Astrocyte (in vitro differentiated cells and primary cell): ENCODE results near the gene NOS1AP. TPM values are rescaled to one million over a fixed set of nuclear protein-coding genes. Genes with fewer than 3 reads are reported as not detected.

Experiments
- DNase-seq: peaks from one replicate; pipeline ENCODE4 v3.0.0-alpha.2; 2010; ENCODE audit warnings: low read depth
- FAIRE-seq: peaks from 2 replicates; lab custom pipeline; 2011; peaks lifted over from hg19 to GRCh38; lab: Jason Lieb, UNC
- H2AFZ ChIP-seq: 2 replicates; pipeline ENCODE4 v1.6.0; 2012; ENCODE audit warnings: low read depth, low read length, inconsistent platforms
- H3K27ac ChIP-seq: 2 replicates; pipeline ENCODE4 v1.5.1; 2011; ENCODE audit warnings: low read depth, low read length, inconsistent platforms
- H3K27me3 ChIP-seq: 2 replicates; pipeline ENCODE4 v1.6.0; 2011; ENCODE audit warnings: low read length, inconsistent platforms; ENCODE audit not compliant: insufficient read depth
- H3K36me3 ChIP-seq: 2 replicates; pipeline ENCODE4 v1.5.1; 2011; ENCODE audit warnings: low read length, inconsistent platforms; ENCODE audit not compliant: insufficient read depth
- H3K4me1 ChIP-seq: 2 replicates; pipeline ENCODE4 v1.5.1; 2011; ENCODE audit warnings: low read length, inconsistent platforms; ENCODE audit not compliant: insufficient read depth
- H3K4me2 ChIP-seq: 2 replicates; pipeline ENCODE4 v1.6.0; 2012; ENCODE audit warnings: low read length, inconsistent platforms
- H3K4me3 ChIP-seq: 2 replicates; pipeline ENCODE4 v1.5.1; 2011; ENCODE audit warnings: low read depth, mild to moderate bottlenecking, low read length, inconsistent platforms; ENCODE audit not compliant: insufficient read depth
- H3K79me2 ChIP-seq: 2 replicates; pipeline ENCODE4 v1.6.0; 2012; ENCODE audit warnings: mild to moderate bottlenecking, low read length, inconsistent platforms; ENCODE audit not compliant: insufficient read depth
- H3K9ac ChIP-seq: 2 replicates; pipeline ENCODE4 v1.6.0; 2012; ENCODE audit warnings: mild to moderate bottlenecking, low read length, inconsistent platforms
- H3K9me3 ChIP-seq: 2 replicates; pipeline ENCODE4 v1.5.1; 2012; ENCODE audit warnings: low read depth, mild to moderate bottlenecking, low read length, inconsistent platforms; ENCODE audit not compliant: insufficient read depth
- H4K20me1 ChIP-seq: 2 replicates; pipeline ENCODE4 v1.6.0; 2012; ENCODE audit warnings: low read length, inconsistent platforms; ENCODE audit not compliant: insufficient read depth
- H3K27ac Mint-ChIP-seq: one replicate; pipeline ENCODE4 v1.8.0; 2021; ENCODE audit warnings: mild to moderate bottlenecking, mixed read lengths; ENCODE audit not compliant: unreplicated experiment
- H3K27me3 Mint-ChIP-seq: one replicate; pipeline ENCODE4 v1.8.0; 2021; ENCODE audit warnings: low read depth, mixed read lengths; ENCODE audit not compliant: unreplicated experiment
- H3K36me3 Mint-ChIP-seq: one replicate; pipeline ENCODE4 v1.8.0; 2021; ENCODE audit warnings: low read depth, mixed read lengths; ENCODE audit not compliant: unreplicated experiment
- H3K4me1 Mint-ChIP-seq: one replicate; pipeline ENCODE4 v1.8.0; 2021; ENCODE audit warnings: low read depth, mixed read lengths; ENCODE audit not compliant: unreplicated experiment
- H3K4me3 Mint-ChIP-seq: one replicate; pipeline ENCODE4 v1.8.0; 2021; ENCODE audit warnings: mild to moderate bottlenecking, moderate library complexity, mixed read lengths; ENCODE audit not compliant: unreplicated experiment
- H3K9me3 Mint-ChIP-seq: one replicate; pipeline ENCODE4 v1.8.0; 2021; ENCODE audit warnings: mild to moderate bottlenecking, mixed read lengths; ENCODE audit not compliant: unreplicated experiment
- EZH2 ChIP-seq: IDR thresholded peaks from 2 replicates; pipeline ENCODE4 v1.6.1; 2012; ENCODE audit warnings: mild to moderate bottlenecking, low read length, inconsistent platforms; ENCODE audit not compliant: insufficient read depth
- total RNA-seq: library from RNA; stranded (reverse); gene quantifications from 2 replicates; pipeline ENCODE4 v1.2.1, GENCODE V29; 2021
- TF ChIP-seq, protein P1 (sequence below): IDR thresholded peaks from 2 replicates; pipeline ENCODE4 v1.5.1; 2011; ENCODE audit warnings: low read depth, mild to moderate bottlenecking, inconsistent platforms, low read length, moderate library complexity; ENCODE audit not compliant: insufficient read depth

Gene NOS1AP
- total RNA-seq, 1 donor from 2014 or later: 1.2 TPM

DNA sequence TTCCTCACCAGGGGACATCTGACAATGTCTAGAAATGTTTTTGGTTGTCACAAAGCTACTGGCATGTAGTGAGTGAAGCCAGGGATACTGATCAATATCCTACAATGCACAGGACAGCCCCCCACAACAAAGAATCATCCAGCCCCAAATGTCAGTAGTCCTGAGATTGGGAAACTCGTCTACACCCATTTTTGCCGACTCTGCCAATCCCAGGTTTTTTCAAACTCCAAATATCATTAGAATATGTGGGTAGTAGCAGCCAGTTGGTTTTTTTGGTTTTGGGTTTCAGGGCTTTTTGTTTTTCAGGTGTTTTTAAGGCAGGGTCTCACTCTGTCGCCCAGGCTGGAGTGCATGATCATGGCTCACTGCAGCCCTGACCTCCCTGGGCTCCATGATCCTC is 301.2 kb downstream of the NOS1AP start:
- Histone ChIP-seq H3K4me1 (peaks cover 20% of the 10 kb centered on the region), H4K20me1 (no peaks in the 10 kb centered on the region), H3K27me3 (no peaks in the 10 kb centered on the region), H3K9ac (no peak overlapping the region), H3K79me2 (no peaks in the 10 kb centered on the region), H3K36me3 (no peaks in the 10 kb centered on the region), H2AFZ (no peak overlapping the region), H3K9me3 (no peaks in the 10 kb centered on the region), H3K4me3 (no peak overlapping the region), H3K4me2 (no peak overlapping the region), H3K27ac (no peak overlapping the region)
- no peak for TF ChIP-seq EZH2
- TF ChIP-seq, protein P1, sequence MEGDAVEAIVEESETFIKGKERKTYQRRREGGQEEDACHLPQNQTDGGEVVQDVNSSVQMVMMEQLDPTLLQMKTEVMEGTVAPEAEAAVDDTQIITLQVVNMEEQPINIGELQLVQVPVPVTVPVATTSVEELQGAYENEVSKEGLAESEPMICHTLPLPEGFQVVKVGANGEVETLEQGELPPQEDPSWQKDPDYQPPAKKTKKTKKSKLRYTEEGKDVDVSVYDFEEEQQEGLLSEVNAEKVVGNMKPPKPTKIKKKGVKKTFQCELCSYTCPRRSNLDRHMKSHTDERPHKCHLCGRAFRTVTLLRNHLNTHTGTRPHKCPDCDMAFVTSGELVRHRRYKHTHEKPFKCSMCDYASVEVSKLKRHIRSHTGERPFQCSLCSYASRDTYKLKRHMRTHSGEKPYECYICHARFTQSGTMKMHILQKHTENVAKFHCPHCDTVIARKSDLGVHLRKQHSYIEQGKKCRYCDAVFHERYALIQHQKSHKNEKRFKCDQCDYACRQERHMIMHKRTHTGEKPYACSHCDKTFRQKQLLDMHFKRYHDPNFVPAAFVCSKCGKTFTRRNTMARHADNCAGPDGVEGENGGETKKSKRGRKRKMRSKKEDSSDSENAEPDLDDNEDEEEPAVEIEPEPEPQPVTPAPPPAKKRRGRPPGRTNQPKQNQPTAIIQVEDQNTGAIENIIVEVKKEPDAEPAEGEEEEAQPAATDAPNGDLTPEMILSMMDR: no peak
- no peaks in the 10 kb centered on the region for H3K9me3 Mint-ChIP-seq
- H3K4me1 Mint-ChIP-seq: peaks cover 19% of the 10 kb centered on the region
- H3K36me3 Mint-ChIP-seq: peaks cover 2% of the 10 kb centered on the region
- no peak overlapping the region for H3K27ac Mint-ChIP-seq
- DNase-seq: no peak
- FAIRE-seq: no peak
- H3K4me3 Mint-ChIP-seq: no peak overlapping the region
- H3K27me3 Mint-ChIP-seq: peaks cover 4% of the 10 kb centered on the region

DNA sequence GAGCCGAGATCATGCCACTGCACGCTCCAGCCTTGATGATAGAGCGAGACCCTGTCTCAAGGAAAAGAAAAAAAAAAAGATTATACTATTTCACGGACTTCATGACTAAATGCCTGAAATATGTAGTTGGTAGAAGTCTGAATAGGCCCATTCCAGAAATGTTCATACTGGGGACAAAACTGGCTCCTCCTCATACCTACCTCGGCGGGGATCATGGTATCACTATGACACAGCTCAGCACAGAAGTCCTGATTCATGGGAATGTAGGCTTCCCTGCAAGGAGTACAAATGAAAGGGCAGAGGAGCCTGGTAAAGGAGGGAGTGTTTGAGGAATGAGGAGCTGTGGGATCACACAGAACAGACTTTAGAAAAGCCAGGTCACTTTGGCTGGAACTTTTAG is 302.1 kb downstream of the NOS1AP start:
- Histone ChIP-seq H2AFZ (peak overlapping the region; percentile 49), H3K4me1 (peaks cover 20% of the 10 kb centered on the region), H3K4me2 (peak overlapping the region; percentile 54), H3K79me2 (no peaks in the 10 kb centered on the region), H3K27ac (peak overlapping the region; percentile 56), H3K9ac (peak overlapping the region; percentile 44), H3K4me3 (no peak overlapping the region), H3K27me3 (no peaks in the 10 kb centered on the region), H4K20me1 (no peaks in the 10 kb centered on the region), H3K9me3 (no peaks in the 10 kb centered on the region), H3K36me3 (no peaks in the 10 kb centered on the region)
- TF ChIP-seq, protein P1: no peak
- TF ChIP-seq EZH2: no peak
- peaks cover 19% of the 10 kb centered on the region for H3K4me1 Mint-ChIP-seq
- FAIRE-seq (no peak), DNase-seq (peak; percentile 75)
- peak overlapping the region; percentile 4 for H3K4me3 Mint-ChIP-seq
- peaks cover 2% of the 10 kb centered on the region for H3K27me3 Mint-ChIP-seq
- no peaks in the 10 kb centered on the region for H3K36me3 Mint-ChIP-seq
- peak overlapping the region; percentile 80 for H3K27ac Mint-ChIP-seq
- H3K9me3 Mint-ChIP-seq: no peaks in the 10 kb centered on the region

DNA sequence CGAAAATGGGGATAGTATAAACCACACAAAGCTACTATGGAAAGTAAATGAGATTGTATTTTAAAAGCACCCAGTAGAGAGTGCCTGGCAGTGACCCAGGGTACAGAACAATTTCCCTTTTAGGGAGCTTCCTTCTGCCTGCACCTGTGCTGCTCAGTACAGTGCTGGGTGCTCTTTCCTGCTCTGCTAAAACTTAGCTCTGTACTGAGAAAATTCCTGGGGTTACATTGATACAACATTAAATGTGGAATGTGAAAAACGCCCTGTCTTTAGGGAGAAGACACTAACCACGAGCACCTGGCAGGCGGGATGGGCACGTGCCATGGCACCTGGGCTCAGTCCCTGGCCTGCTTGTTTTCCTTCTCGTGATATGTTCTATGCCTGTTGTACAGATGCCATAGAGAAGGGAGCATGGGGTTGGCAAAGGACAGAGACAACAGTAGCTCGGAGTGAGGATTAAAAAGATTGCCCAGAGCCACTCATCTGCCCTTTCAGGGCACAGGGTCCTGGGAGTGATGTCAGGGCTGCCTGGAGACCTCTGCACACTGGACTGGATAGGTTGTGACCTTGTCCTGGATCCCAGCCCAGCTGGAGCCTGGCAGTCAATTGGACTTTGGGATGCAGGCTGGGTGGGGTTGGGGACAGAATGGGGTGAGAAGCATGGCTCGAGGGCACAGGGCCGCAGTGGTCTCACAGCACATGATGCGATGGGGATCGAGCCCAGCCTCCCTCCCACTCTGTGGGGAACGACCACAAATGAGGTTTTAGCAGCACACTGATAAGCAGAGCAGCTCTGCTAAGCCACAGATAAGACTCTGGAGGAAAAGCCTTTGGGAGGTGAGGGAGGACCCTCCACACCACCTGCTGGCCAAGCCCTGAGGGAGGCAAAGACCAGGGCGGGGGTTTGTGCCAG is 302.9 kb downstream of the NOS1AP start:
- H3K27ac ChIP-seq: peak overlapping the region; percentile 56
- H3K27me3 ChIP-seq: no peaks in the 10 kb centered on the region
- Mint-ChIP-seq H3K36me3 (no peaks in the 10 kb centered on the region), H3K4me3 (no peak overlapping the region), H3K27me3 (peaks cover 3% of the 10 kb centered on the region), H3K9me3 (no peaks in the 10 kb centered on the region), H3K4me1 (peaks cover 19% of the 10 kb centered on the region), H3K27ac (peak overlapping the region; percentile 80)
- H3K79me2 ChIP-seq: no peaks in the 10 kb centered on the region
- FAIRE-seq (no peak), DNase-seq (peak; percentile 31)
- H3K4me2 ChIP-seq: peak overlapping the region; percentile 54
- H3K9ac ChIP-seq: peak overlapping the region; percentile 44
- H3K4me3 ChIP-seq: no peak overlapping the region
- H3K4me1 ChIP-seq: peaks cover 20% of the 10 kb centered on the region
- no peaks in the 10 kb centered on the region for H4K20me1 ChIP-seq
- no peaks in the 10 kb centered on the region for H3K9me3 ChIP-seq
- no peaks in the 10 kb centered on the region for H3K36me3 ChIP-seq
- H2AFZ ChIP-seq: no peak overlapping the region
- no peak for TF ChIP-seq EZH2
- TF ChIP-seq, protein P1: no peak
